Activated CD4-positive, alpha-beta T cell treated with anti-CD3 and anti-CD28 coated beads for 36 hours (primary cell): ENCODE data around the gene UBN1. TPM values are rescaled to one million over a fixed set of nuclear protein-coding genes. Genes with fewer than 3 reads are reported as not detected.

Experiments used
- ATAC-seq: fragments of 200-7000 bp; cut with Tn5 transposase; one replicate; pipeline ENCODE4 v1.10.0; 2021; ENCODE audit warnings: mild to moderate bottlenecking, moderate library complexity
- CTCF ChIA-PET: fragments of 350-600 bp; sonication (Branson Sonifier 250); formaldehyde crosslinking; loops from one replicate; lab custom pipeline; 2021; ENCODE audit warnings: antibody characterized with exemption; lab: Charles Lee
- POLR2A ChIA-PET: fragments of 350-600 bp; sonication (Branson Sonifier 250); formaldehyde crosslinking; loops from one replicate; lab custom pipeline; 2021; ENCODE audit warnings: antibody characterized with exemption, inconsistent platforms; lab: Charles Lee
- DNase-seq: peaks from one replicate; pipeline ENCODE4 v3.0.0-alpha.2; 2020
- H3K27ac Mint-ChIP-seq: one replicate; pipeline ENCODE4 v1.8.0; 2021; ENCODE audit warnings: mixed read lengths
- H3K27me3 Mint-ChIP-seq: one replicate; pipeline ENCODE4 v1.8.0; 2021; ENCODE audit warnings: mixed read lengths
- H3K36me3 Mint-ChIP-seq: one replicate; pipeline ENCODE4 v1.8.0; 2021; ENCODE audit warnings: low read depth, mixed read lengths
- H3K4me1 Mint-ChIP-seq: one replicate; pipeline ENCODE4 v1.8.0; 2021; ENCODE audit warnings: mixed read lengths
- H3K4me3 Mint-ChIP-seq: one replicate; pipeline ENCODE4 v1.8.0; 2021; ENCODE audit warnings: mild to moderate bottlenecking, moderate library complexity, mixed read lengths
- H3K9me3 Mint-ChIP-seq: one replicate; pipeline ENCODE4 v1.8.0; 2021; ENCODE audit warnings: low read depth, mixed read lengths
- intact Hi-C, 2 experiments: fragments of 100-400 bp; cut with DNase I in 1 of 2; cut with micrococcal nuclease in 1 of 2; formaldehyde crosslinking; loops; one replicate each; pipeline versions ENCODE4 v1.14.2 to v1.15.1; 2022 to 2024; cut with DNase I, micrococcal nuclease
- total RNA-seq, 2 experiments: library from RNA; stranded (reverse); gene quantifications; one replicate each; pipeline ENCODE4 v1.2.3, GENCODE V29; 2021

Gene UBN1
- total RNA-seq, 2 experiments from 2014 or later = 19.3 to 23.0 TPM

- intact Hi-C loops = no loop called here
- DNase-seq (no peak), ATAC-seq (no peak)
- no peaks in the 10 kb centered on the region for H3K27me3 Mint-ChIP-seq
- no peak overlapping the region for H3K4me3 Mint-ChIP-seq
- H3K36me3 Mint-ChIP-seq = peaks cover 37% of the 10 kb centered on the region
- H3K4me1 Mint-ChIP-seq = no peaks in the 10 kb centered on the region
- no peak overlapping the region for H3K27ac Mint-ChIP-seq
- POLR2A ChIA-PET = no interaction called here
- CTCF ChIA-PET = interaction anchor here (0.6 kb wide), 1 partner anchor 210 kb away, joined by 3 read pairs; no protein-coding TSS in a partner anchor
- no peaks in the 10 kb centered on the region for H3K9me3 Mint-ChIP-seq
Observed at GRCh38 chr16:4820652-4821051, 26.6 kb upstream of the UBN1 start.

GRCh38 chr16:4825196-4825595 lies 22.1 kb upstream of the UBN1 start:
- Mint-ChIP-seq H3K4me3 (no peak overlapping the region), H3K36me3 (peaks cover 35% of the 10 kb centered on the region), H3K4me1 (no peaks in the 10 kb centered on the region), H3K9me3 (no peaks in the 10 kb centered on the region), H3K27me3 (no peaks in the 10 kb centered on the region), H3K27ac (no peak overlapping the region)
- POLR2A ChIA-PET = interaction anchor here (0.7 kb wide), 1 partner anchor 22 kb away, joined by 3 read pairs; the partner anchor contains the start of gene ROGDI
- DNase-seq = no peak
- CTCF ChIA-PET = no interaction called here
- no peak for ATAC-seq
- intact Hi-C loops = no loop called here

DNA sequence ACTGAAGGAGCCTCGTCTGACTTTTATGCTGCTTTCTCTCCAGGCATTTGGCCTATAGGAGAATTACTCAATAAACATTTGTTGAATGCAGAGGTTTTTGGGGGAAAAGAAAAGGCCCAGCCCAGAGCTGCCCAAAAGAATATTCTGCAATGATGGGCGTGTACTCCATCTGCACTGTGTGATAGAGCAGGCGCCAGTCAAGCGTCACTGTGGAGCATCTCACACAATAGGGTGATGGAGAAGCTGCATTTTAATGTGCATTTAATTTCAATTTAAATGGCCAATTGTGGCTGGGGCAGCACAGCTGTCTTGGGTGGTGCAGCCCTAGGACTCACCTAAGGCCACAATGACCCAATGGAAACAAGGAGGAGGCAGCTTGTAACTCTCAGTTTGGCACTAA lies 20.8 kb upstream of the UBN1 start:
- ChIA-PET CTCF (no interaction called here), POLR2A (no interaction called here)
- intact Hi-C loops = no loop called here
- H3K36me3 Mint-ChIP-seq = peaks cover 44% of the 10 kb centered on the region
- no peaks in the 10 kb centered on the region for H3K4me1 Mint-ChIP-seq
- H3K9me3 Mint-ChIP-seq = no peaks in the 10 kb centered on the region
- no peak overlapping the region for H3K27ac Mint-ChIP-seq
- ATAC-seq (no peak), DNase-seq (no peak)
- H3K4me3 Mint-ChIP-seq = no peak overlapping the region
- no peaks in the 10 kb centered on the region for H3K27me3 Mint-ChIP-seq

- intact Hi-C loops = no loop called here
- ChIA-PET POLR2A (no interaction called here), CTCF (no interaction called here)
- ATAC-seq (no peak), DNase-seq (no peak)
- H3K4me3 Mint-ChIP-seq = no peak overlapping the region
- H3K27ac Mint-ChIP-seq = no peak overlapping the region
- peaks cover 48% of the 10 kb centered on the region for H3K36me3 Mint-ChIP-seq
- no peaks in the 10 kb centered on the region for H3K9me3 Mint-ChIP-seq
- H3K27me3 Mint-ChIP-seq = no peaks in the 10 kb centered on the region
- H3K4me1 Mint-ChIP-seq = no peaks in the 10 kb centered on the region
Observed at GRCh38 chr16:4826980-4827379, 20.3 kb upstream of the UBN1 start.

GRCh38 chr16:4828567-4829321 lies 18.5 kb upstream of the UBN1 start:
- Mint-ChIP-seq H3K4me3 (no peak overlapping the region), H3K4me1 (peaks cover 1% of the 10 kb centered on the region), H3K36me3 (peaks cover 56% of the 10 kb centered on the region), H3K27ac (no peak overlapping the region), H3K9me3 (no peaks in the 10 kb centered on the region), H3K27me3 (no peaks in the 10 kb centered on the region)
- intact Hi-C loops = no loop called here
- ATAC-seq = no peak
- POLR2A ChIA-PET = no interaction called here
- no peak for DNase-seq
- CTCF ChIA-PET = no interaction called here

- no peaks in the 10 kb centered on the region for H3K27me3 Mint-ChIP-seq
- H3K4me3 Mint-ChIP-seq = no peak overlapping the region
- H3K36me3 Mint-ChIP-seq = peaks cover 56% of the 10 kb centered on the region
- no peak overlapping the region for H3K27ac Mint-ChIP-seq
- ATAC-seq (no peak), DNase-seq (no peak)
- ChIA-PET CTCF (no interaction called here), POLR2A (interaction anchor here (0.7 kb wide), 1 partner anchor 28 kb away, joined by 3 read pairs; no protein-coding TSS in a partner anchor)
- intact Hi-C loops = no loop called here
- H3K9me3 Mint-ChIP-seq = no peaks in the 10 kb centered on the region
- peaks cover 2% of the 10 kb centered on the region for H3K4me1 Mint-ChIP-seq
Observed at GRCh38 chr16:4830408-4830807, 16.9 kb upstream of the UBN1 start.

DNA sequence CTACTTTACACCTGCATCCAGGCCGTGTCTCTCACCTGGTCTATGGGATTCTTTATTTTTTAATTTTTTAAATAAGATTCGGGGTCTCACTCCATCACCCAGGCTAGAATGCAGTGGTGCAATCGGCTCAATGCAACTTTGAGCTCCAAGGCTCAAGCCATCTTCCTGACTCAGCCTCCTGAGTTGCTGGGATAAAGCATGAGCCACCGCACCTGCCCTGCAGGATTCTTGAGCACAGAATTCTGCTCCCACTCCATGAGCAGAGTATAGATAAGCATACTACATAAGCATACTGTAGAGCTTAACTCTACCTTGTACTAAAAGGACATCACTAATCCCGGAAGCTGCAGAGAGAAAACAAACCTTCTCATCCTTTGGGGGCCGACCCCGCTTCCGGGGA lies 15.7 kb upstream of the UBN1 start:
- ChIA-PET CTCF (no interaction called here), POLR2A (no interaction called here)
- Mint-ChIP-seq H3K36me3 (peaks cover 61% of the 10 kb centered on the region), H3K27ac (no peak overlapping the region), H3K9me3 (no peaks in the 10 kb centered on the region), H3K27me3 (no peaks in the 10 kb centered on the region), H3K4me3 (no peak overlapping the region), H3K4me1 (peaks cover 2% of the 10 kb centered on the region)
- DNase-seq (no peak), ATAC-seq (no peak)
- intact Hi-C loops = no loop called here

DNA sequence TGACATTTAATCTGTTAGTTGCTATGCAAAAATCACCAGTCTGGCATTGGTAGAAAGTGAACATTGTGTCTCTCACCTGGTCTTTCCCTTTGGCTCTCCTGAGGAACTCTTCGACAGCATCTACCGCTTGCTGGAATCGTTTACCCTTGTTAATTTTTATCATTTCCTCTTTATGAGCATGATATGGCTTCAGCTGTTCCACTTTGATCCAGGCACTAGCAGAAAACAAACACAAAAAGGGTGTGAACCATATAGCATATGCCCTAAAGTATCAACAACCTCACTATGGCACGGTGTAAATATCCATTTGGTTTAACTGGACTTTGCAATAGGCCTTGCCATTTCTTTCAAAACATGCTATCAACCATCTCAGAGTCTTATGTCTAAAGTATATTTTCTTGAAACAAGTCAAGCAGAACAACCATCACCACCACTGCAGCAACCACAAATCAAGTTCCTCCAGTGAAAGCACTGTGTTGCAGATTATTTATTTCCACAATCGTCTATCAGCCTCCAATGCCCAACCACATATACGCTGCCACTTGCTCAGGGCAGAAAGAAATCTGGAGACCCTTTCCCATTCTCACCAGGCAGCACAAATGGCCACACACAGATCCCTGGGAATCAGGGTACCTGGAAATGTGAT lies 14.5 kb upstream of the UBN1 start:
- ChIA-PET CTCF (interaction anchor here (0.6 to 0.7 kb wide), 2 partner anchors 24 to 44 kb away, joined by 3 to 4 read pairs; partner anchors contain the start of gene SEPTIN12), POLR2A (no interaction called here)
- peaks cover 2% of the 10 kb centered on the region for H3K4me1 Mint-ChIP-seq
- ATAC-seq (no peak), DNase-seq (no peak)
- no peak overlapping the region for H3K27ac Mint-ChIP-seq
- no peaks in the 10 kb centered on the region for H3K27me3 Mint-ChIP-seq
- no peaks in the 10 kb centered on the region for H3K9me3 Mint-ChIP-seq
- no peak overlapping the region for H3K4me3 Mint-ChIP-seq
- intact Hi-C loops = no loop called here
- H3K36me3 Mint-ChIP-seq = peaks cover 60% of the 10 kb centered on the region

DNA sequence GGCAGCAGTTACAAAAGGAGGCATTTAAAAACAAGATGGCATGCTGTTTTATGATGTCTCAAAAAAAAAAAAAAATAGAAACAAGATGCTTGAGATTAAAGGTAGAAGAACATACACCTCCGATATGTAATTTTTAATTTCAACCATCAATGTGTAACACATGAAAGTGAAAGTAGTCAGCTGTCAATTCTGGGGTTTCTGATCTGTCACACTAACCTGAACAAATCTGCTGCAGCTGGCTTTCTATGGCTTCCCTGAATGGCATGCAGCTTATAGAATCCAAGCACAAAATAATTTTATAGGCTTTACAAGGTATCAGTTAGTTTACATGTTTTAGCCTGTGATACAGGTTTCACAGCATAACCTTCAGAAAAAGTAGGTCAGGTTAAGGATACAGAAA lies 13.7 kb upstream of the UBN1 start:
- Mint-ChIP-seq H3K4me3 (no peak overlapping the region), H3K27me3 (no peaks in the 10 kb centered on the region), H3K4me1 (peaks cover 2% of the 10 kb centered on the region), H3K36me3 (peaks cover 61% of the 10 kb centered on the region), H3K27ac (no peak overlapping the region), H3K9me3 (no peaks in the 10 kb centered on the region)
- CTCF ChIA-PET = interaction anchor here (1.0 kb wide), 1 partner anchor 40 kb away, joined by 3 read pairs; no protein-coding TSS in a partner anchor
- intact Hi-C loops = no loop called here
- POLR2A ChIA-PET = interaction anchor here (0.6 kb wide), 1 partner anchor 525 kb away, joined by 7 read pairs; no protein-coding TSS in a partner anchor
- ATAC-seq = peak; percentile 30
- DNase-seq = no peak

- POLR2A ChIA-PET = no interaction called here
- Mint-ChIP-seq H3K4me1 (peaks cover 2% of the 10 kb centered on the region), H3K36me3 (peaks cover 66% of the 10 kb centered on the region), H3K27me3 (no peaks in the 10 kb centered on the region), H3K27ac (no peak overlapping the region), H3K4me3 (no peak overlapping the region), H3K9me3 (no peaks in the 10 kb centered on the region)
- CTCF ChIA-PET = no interaction called here
- DNase-seq (no peak), ATAC-seq (no peak)
- intact Hi-C loops = no loop called here
Observed at GRCh38 chr16:4836727-4837126, 10.6 kb upstream of the UBN1 start.

DNA sequence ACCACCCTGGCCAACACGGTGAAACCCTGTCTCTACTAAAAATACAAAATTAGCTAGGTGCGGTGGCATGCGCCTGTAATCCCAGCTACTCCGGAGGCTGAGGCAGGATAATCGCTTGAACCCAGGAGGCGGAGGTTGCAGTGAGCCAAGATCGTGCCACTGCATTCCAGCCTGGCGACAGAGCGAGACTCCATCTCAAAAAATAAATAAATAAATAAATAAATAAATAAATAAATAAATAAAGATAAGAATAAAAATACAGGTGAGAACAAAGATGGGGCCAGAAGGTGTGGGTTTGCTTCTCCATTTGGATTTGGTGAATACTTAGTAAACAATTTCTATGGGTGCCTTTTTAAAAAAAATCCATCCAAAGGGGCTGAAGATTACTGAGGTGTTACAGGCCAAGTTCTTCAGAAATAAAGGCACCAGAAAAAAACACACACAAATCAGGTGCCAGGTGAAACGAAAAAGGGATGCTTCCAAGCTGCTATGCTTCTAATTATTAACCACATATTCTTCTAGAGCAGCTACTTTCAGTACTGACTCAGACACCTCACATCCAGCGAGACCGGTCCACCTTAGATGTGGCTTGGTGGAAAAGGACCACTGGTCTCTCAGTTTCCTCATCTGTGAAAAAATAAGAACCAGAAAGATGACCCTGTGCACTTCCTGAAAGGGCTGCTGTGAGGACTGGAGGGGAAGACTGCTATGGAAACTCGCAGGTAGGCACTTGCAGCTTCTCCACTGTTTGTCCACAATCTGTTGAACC lies 9.4 kb upstream of the UBN1 start:
- CTCF ChIA-PET = no interaction called here
- Mint-ChIP-seq H3K4me1 (peaks cover 2% of the 10 kb centered on the region), H3K27ac (no peak overlapping the region), H3K9me3 (no peaks in the 10 kb centered on the region), H3K27me3 (no peaks in the 10 kb centered on the region), H3K4me3 (no peak overlapping the region), H3K36me3 (peaks cover 60% of the 10 kb centered on the region)
- POLR2A ChIA-PET = interaction anchor here (0.6 kb wide), 1 partner anchor 89 kb away, joined by 3 read pairs; no protein-coding TSS in a partner anchor
- intact Hi-C loops = no loop called here
- ATAC-seq (no peak), DNase-seq (no peak)
